ENCODE data around the gene SFRP5. TPM values are rescaled to one million over a fixed set of nuclear protein-coding genes. Genes with fewer than 3 reads are reported as not detected.

SFRP5 gene
- total RNA-seq, 1 donor from 2014 or later, result not detected

DNA sequence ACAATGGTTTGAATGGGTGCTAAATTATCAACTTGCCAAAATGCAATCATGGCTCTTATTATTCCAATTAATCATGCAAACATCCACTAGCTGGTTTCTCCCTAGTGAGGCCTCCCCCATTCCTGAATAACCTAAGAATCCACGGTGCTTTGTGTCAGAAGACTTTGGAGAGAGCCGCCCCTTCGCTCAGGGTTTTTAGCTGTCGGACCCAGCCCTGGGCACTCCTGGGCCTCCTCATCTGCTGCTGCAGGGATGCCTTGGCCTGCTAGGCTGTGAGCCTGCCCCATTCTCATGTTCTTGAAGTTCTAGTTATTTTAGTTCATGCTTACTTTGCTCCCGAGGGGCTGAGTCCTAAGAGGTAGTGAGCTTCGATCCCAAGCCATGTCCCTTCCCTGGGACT lies 34.1 kb upstream of the SFRP5 start:
- no peak overlapping the region for H3K4me3 Mint-ChIP-seq (ENCODE audit: unreplicated experiment)

DNA sequence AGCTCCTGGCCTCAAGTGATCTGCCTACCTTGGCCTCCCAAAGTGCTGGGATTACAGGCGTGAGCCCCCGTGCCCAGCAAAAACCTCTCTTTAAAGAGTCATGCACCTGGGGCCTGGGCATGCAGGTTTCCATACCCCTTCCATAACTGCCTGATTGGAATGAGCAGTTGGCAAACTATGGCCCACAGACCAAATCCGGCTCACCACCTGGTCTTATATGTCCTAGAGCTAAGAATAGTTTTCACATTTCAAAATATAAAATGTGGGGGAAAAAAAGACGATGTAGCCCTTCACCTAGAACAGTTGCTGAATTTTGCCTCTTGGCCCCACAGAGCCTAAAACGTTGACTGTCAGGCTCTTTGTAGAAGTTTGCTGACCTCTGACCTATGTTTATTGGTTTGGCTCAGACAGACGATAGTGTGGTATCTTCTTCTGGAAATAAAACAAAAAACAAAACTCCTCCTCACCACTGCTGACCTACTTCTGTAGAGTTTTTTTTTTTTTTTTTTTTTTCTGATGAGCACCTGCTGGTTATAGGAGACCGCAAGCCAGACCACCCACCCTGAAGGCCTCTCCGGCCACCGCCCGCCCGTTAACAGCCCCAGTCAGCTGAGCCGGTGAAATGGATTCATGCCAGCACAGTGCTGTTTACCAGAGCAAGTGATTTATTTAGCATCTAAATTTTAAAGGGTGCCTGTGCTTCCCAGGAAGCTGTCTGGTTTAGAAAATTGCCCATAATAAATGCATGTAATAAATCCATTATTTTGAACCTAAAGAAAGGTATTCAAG lies 33.5 kb upstream of the SFRP5 start:
- Mint-ChIP-seq H3K9me3 (ENCODE audit: unreplicated experiment) (peaks cover 2% of the 10 kb centered on the region), H3K27me3 (ENCODE audit: unreplicated experiment) (peaks cover 7% of the 10 kb centered on the region), H3K4me3 (ENCODE audit: unreplicated experiment) (no peak overlapping the region), H3K27ac (ENCODE audit: unreplicated experiment) (no peak overlapping the region), H3K36me3 (ENCODE audit: unreplicated experiment) (peaks cover 5% of the 10 kb centered on the region), H3K4me1 (ENCODE audit: low read depth, unreplicated experiment) (no peaks in the 10 kb centered on the region)
- DNase-seq, result no peak
- TF ChIP-seq, protein P1, sequence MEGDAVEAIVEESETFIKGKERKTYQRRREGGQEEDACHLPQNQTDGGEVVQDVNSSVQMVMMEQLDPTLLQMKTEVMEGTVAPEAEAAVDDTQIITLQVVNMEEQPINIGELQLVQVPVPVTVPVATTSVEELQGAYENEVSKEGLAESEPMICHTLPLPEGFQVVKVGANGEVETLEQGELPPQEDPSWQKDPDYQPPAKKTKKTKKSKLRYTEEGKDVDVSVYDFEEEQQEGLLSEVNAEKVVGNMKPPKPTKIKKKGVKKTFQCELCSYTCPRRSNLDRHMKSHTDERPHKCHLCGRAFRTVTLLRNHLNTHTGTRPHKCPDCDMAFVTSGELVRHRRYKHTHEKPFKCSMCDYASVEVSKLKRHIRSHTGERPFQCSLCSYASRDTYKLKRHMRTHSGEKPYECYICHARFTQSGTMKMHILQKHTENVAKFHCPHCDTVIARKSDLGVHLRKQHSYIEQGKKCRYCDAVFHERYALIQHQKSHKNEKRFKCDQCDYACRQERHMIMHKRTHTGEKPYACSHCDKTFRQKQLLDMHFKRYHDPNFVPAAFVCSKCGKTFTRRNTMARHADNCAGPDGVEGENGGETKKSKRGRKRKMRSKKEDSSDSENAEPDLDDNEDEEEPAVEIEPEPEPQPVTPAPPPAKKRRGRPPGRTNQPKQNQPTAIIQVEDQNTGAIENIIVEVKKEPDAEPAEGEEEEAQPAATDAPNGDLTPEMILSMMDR (IDR thresholded peaks at IDR 0.05; ENCODE audit: partially characterized antibody, unreplicated experiment), result no peak

More for the DNA sequence above, 34.1 kb upstream of the SFRP5 start:
- H3K27me3 Mint-ChIP-seq (ENCODE audit: unreplicated experiment), result peaks cover 7% of the 10 kb centered on the region
- no peaks in the 10 kb centered on the region for H3K4me1 Mint-ChIP-seq (ENCODE audit: low read depth, unreplicated experiment)
- H3K9me3 Mint-ChIP-seq (ENCODE audit: unreplicated experiment), result peaks cover 2% of the 10 kb centered on the region
- TF ChIP-seq, protein P1 (IDR thresholded peaks at IDR 0.05; ENCODE audit: partially characterized antibody, unreplicated experiment), result no peak
- no peak for DNase-seq
- no peak overlapping the region for H3K27ac Mint-ChIP-seq (ENCODE audit: unreplicated experiment)
- peaks cover 5% of the 10 kb centered on the region for H3K36me3 Mint-ChIP-seq (ENCODE audit: unreplicated experiment)

DNA sequence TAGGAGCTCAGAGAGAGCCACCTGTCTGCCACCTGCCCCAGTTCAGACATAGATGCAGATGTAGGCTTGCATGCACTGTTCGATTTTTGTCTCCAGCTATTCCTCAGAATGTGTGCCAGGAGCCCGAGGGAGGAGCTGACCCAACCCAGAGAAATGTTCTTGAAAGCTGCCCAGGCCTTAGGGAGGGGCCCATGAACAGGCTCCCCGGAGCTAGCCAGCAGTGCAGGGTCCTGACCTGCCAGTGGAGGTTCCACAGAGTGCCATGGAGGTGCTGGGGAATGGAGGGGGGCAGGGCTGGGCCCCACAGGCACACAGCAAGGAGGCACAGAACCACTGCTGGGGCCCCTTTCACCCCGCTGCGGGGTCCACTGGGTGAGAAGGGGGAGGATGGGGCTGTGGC lies 29.6 kb upstream of the SFRP5 start:
- H3K4me1 Mint-ChIP-seq (ENCODE audit: low read depth, unreplicated experiment), result no peaks in the 10 kb centered on the region
- no peak overlapping the region for H3K27ac Mint-ChIP-seq (ENCODE audit: unreplicated experiment)
- peaks cover 17% of the 10 kb centered on the region for H3K36me3 Mint-ChIP-seq (ENCODE audit: unreplicated experiment)
- TF ChIP-seq, protein P1 (IDR thresholded peaks at IDR 0.05; ENCODE audit: partially characterized antibody, unreplicated experiment), result no peak
- H3K27me3 Mint-ChIP-seq (ENCODE audit: unreplicated experiment), result peaks cover 4% of the 10 kb centered on the region
- no peak for DNase-seq
- H3K9me3 Mint-ChIP-seq (ENCODE audit: unreplicated experiment), result peaks cover 2% of the 10 kb centered on the region
- H3K4me3 Mint-ChIP-seq (ENCODE audit: unreplicated experiment), result no peak overlapping the region

DNA sequence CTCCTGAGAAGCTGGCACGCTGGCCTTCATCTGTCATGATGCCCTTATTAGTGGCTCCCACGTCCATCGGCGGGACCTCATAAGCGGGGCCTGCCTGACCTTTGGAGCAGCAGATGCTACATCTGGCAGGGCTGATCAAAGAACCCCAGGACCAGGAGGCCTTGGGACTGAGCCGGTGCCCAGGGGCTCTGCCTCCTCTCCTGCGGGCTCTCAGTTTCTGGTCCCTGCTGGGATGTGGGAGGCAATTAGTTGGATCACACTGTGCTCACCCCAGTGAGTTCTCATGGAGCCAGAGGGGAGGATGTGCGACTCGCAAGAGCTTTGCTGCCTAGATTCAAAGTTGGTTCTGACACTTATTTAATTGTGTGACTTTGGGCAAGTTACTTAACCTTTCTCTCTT lies 28.7 kb upstream of the SFRP5 start:
- Mint-ChIP-seq H3K27ac (ENCODE audit: unreplicated experiment) (no peak overlapping the region), H3K4me3 (ENCODE audit: unreplicated experiment) (no peak overlapping the region), H3K27me3 (ENCODE audit: unreplicated experiment) (peaks cover 4% of the 10 kb centered on the region), H3K36me3 (ENCODE audit: unreplicated experiment) (peaks cover 17% of the 10 kb centered on the region), H3K4me1 (ENCODE audit: low read depth, unreplicated experiment) (no peaks in the 10 kb centered on the region), H3K9me3 (ENCODE audit: unreplicated experiment) (peaks cover 2% of the 10 kb centered on the region)
- TF ChIP-seq, protein P1 (IDR thresholded peaks at IDR 0.05; ENCODE audit: partially characterized antibody, unreplicated experiment), result no peak
- no peak for DNase-seq

DNA sequence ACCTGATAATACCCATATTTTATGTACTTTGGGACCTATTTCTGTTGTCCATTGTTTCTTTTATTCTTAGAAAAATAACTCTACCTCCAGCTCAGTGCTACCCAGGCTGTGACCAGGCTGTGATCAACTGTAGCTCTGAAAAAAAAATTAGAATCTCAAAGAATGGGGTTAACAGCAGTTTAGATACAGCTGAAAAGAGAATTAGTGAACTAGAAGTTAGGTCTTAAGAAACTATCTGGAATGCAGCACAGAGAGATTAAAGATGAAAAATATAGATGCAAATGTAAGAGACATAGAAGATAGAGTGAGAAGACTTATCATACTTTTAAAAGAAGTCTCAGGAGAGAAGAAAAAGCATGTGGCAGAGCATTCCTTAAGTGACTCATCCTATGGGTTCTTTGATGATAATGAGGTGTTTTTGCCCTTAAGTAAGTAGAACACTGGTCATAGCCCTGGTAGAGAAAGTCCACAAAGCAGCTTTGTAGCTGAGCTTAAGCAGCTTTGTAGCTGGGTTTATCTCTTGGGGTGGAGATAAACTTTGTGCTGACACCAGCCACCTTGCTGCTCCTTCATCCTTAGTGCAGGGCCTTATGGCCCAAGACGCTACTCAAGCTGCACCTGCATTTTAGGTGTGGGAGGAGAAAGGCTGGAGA lies 27.3 kb upstream of the SFRP5 start:
- Mint-ChIP-seq H3K9me3 (ENCODE audit: unreplicated experiment) (peaks cover 4% of the 10 kb centered on the region), H3K27ac (ENCODE audit: unreplicated experiment) (no peak overlapping the region), H3K36me3 (ENCODE audit: unreplicated experiment) (peaks cover 20% of the 10 kb centered on the region), H3K27me3 (ENCODE audit: unreplicated experiment) (peaks cover 4% of the 10 kb centered on the region), H3K4me1 (ENCODE audit: low read depth, unreplicated experiment) (no peaks in the 10 kb centered on the region), H3K4me3 (ENCODE audit: unreplicated experiment) (no peak overlapping the region)
- TF ChIP-seq, protein P1 (IDR thresholded peaks at IDR 0.05; ENCODE audit: partially characterized antibody, unreplicated experiment), result no peak
- no peak for DNase-seq

Data from glutamatergic neuron (in vitro differentiated cells).